GM20431 (cell line): ENCODE results near the gene TRIP6.
"Not testable (repeated sequence)": the region's sequence is repeated elsewhere in the genome, so short reads cannot be mapped to it uniquely, and the experiment has no call there.

Source experiments
- in situ Hi-C: fragments of 300-500 bp; cut with MseI, MboI; formaldehyde crosslinking; loops from one replicate; pipeline ENCODE4 v1.15.0; 2020; ENCODE audit warnings: low sequenced_read_pairs; ENCODE audit not compliant: unreplicated experiment

The TRIP6 gene

DNA sequence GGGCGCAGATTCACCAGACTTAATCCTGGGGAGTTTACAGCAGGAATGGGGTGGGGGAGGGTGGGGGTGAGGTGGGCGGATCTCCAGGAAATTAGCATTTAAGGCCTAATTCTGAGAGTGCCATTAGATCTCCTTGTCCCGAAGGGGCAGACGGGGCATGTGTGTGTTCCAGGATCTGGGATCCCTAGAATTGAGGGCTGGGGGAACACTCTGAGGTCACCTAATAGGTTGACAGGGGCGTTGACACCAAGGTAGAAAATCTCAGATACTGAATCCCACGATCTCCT, 30.4 kb upstream of the TRIP6 start:
- in situ Hi-C loops: no loop called here

DNA sequence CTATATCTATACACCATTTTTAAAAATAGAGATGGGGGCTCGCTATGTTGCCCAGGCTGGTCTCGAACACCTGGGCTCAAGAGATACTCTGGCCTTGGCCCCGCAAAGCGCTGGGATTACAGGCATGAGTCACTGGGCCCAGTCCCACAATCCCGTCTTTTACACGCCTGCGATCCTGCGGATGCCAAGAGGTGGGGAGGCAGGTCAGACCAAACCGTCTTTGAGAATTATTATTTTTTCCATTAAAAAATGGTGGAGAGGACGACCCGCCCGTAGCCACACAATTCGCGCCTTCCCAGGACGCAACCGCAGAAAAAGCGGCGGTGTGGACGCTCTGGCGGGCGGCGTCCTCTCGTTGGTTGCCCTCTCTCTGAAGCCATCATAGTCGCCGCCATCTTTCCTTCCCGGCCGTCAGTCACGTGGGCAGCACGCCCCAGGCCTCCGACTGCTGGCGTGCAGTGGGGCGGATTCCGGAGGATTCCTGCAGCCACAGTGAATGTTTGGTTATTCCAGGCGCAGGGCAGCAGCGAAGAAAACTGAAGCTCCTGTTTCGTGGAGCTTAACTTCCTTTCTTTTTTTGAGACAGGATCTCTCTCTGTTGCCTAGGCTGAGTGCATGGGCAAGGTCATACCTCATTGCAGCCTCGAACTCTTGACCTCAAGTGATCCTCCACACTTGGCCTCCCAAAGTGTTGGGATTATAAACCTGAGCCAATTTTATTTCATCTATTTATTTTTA, 29.9 kb upstream of the TRIP6 start:
- in situ Hi-C loops: no loop called here

DNA sequence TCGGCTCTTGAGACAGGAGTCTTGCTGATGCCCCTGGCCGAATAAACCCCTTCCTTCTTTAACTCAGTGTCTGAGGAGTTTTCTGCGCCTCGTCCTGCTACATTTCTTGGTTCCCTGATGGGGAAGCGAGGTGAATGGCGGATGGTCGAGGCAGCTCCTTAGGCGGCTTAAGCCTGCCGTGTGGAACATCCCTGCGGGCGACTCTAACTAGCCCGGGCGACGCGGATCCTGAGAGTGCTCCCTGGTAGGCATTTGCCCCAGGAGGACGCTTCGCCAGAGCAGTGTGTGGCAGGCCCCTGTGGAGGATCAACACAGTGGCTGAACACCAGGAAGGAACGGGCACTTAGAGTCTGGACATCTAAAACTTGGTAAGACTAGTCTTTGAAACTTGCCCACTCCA, 27.8 kb upstream of the TRIP6 start:
- in situ Hi-C loops: no loop called here

DNA sequence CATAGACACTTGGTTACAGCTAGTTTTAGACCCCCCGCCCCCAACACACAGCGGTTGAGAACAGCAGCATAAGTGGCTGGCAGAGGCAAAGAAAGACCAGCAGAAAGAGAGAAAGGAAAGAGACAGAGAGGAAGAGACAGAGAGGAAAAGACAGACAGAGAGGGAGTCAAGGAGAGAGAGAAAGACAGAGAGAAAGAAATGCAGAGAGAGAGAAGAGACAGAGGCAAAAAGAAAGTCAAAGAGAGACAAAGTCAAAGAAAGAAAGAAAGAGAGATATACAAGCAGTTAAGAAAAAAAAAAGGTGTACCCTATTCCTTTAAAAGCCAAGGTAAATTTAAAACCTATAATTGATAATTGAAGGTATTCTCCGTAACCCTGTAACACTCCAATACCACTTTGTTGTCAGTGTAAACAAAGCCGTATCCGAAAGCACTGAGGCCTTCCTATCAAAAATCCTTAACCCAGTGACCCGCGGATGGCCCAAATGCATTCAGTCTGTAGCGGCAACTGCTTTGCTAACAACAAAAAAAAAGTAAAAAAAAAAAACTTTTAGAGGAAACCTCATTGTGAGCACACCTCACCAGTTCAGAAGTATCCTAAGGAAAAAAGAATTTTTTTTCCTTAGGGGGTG, 26.6 kb upstream of the TRIP6 start:
- in situ Hi-C loops: no loop called here

DNA sequence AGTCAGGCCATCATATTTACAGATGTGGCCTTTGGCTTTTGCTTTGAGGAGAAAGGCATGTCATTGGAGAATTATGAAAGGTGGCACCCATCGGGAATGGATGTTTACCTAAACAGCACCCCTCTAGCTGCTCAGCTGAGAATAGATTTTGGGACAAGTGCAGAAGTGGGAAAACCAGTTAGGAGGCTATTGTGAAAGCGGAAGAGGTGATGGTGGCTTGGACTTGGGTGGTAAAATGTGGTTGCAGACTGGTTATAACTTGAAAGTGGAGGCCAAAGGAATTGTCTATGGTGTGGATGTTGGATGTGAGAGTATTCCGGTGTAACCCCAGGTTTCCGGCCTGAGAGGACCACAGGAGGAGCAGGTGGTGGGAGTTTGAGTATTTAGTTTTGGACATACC, 19.8 kb upstream of the TRIP6 start:
- in situ Hi-C loops: no loop called here

DNA sequence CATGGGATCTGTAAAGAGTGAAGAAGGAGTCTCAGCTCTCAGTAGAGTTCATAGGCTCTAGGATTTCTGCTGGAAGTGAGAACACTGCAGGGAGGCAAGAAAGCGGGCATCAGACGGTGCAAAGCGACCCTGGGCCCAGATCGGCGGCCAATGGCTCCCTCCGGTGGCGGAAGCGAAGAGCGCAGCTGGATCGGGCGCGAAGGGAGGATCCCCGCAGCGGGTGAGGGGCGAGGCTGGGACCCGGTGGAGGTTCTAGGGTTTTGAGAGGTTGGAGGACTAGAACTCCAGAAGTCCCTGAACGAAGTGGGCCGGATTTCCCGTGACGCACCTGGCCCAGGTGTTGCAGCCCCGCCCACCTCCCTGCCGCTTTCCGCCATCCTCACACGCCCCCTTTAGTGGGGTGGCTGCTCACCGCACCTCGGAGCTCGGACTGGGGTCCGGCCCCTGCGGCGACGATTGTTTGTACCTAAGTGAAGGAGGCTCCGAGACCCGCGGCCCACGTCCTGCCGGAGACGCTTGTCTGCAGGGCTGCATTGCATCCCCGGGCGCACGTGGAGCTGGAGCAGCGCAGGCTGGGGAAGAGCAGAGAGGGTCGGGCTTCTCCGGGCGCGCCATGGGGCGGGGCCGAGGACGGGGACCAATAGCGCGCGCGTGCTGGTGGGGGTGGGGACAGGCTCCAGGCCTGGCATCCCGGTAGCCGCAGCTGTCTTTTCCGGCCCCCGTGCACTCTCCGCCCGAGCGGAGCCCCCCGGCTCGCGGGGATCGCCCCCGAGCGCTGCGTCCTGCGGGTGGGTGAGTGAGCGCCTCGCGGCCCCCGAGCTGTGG, 14.9 kb upstream of the TRIP6 start, which contains the start of gene SLC12A9:
Gene SLC12A9, plus strand, starts transcription at position 666 of the 825 bp plus-strand sequence. CDS start 1,485 bp downstream, outside the sequence.
- in situ Hi-C loops: no loop called here

DNA sequence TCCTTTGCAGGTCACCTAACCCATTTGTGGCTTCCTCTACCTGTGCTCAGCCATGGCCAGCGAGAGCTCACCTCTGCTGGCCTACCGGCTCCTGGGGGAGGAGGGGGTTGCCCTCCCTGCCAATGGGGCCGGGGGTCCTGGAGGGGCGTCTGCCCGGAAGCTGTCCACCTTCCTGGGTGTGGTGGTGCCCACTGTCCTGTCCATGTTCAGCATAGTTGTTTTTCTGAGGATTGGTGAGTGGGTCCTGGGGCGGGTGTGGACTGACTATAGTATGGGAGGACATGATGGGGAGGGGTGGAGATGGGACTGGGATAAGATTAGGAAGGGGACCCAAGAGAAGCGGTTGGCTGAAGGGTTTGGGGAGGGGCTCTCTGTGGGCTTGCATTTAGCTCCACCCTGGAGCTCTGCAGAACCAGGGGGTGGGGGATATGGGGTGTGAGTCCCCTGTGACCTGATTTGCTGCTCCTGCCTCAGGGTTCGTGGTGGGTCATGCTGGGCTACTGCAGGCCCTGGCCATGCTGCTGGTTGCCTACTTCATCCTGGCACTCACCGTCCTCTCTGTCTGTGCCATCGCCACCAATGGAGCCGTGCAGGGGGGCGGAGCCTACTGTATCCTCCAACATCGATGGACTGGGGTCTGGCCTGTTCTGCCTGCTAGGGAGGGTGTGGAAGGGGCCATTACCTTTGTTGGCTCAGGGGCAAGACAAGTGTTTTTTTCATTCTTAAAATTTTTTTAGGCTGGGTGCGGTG, 12.9 kb upstream of the TRIP6 start:
- in situ Hi-C loops: no loop called here

DNA sequence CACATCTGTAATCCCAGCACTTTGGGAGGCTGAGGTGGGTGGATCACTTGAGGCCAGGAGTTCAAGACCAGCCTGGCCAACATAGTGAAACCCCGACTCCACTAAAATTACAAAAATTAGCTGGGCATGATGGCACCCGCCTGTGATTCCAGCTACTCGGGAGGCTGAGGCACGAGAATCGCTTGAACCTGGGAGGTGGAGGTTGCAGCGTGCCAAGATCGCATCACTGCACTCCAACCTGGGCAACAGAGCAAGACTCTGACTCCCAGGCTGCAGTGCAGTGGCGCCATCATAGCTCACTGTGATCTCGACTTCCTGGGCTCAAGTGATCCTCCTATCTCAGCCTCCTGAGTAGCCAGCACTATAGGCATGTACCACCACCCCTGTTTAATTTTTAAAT, 12.3 kb upstream of the TRIP6 start:
- in situ Hi-C loops: not testable (repeated sequence)

DNA sequence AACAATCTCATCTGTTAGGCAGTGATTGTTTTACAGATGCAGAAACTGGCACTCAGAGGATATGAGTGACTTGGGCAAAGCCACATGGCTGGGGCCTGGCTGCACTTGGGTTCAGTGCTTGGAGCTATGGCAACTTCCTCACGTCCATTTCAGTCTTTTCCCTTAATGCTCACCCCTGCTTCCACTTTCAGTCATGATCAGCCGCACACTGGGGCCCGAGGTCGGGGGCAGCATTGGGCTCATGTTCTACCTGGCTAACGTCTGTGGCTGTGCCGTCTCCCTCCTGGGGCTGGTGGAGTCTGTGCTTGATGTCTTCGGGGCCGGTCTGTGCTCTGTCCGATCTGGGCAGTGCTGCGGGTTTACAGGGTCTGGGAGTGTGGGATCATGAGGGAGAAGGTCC, 11.7 kb upstream of the TRIP6 start:
- in situ Hi-C loops: no loop called here

DNA sequence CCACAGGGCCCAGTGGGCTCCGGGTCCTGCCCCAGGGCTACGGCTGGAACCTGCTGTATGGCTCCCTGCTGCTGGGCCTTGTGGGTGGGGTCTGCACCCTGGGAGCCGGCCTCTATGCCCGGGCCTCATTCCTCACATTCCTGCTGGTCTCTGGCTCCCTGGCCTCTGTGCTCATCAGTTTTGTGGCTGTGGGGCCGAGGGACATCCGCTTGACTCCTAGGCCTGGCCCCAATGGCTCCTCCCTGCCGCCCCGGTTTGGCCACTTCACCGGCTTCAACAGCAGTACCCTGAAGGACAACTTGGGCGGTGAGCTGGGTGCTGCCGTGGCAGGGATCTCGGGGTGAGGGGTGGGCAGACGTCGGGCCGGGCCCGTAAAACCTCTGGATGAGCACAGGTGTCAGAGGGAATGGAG, 10.3 kb upstream of the TRIP6 start:
- in situ Hi-C loops: no loop called here

DNA sequence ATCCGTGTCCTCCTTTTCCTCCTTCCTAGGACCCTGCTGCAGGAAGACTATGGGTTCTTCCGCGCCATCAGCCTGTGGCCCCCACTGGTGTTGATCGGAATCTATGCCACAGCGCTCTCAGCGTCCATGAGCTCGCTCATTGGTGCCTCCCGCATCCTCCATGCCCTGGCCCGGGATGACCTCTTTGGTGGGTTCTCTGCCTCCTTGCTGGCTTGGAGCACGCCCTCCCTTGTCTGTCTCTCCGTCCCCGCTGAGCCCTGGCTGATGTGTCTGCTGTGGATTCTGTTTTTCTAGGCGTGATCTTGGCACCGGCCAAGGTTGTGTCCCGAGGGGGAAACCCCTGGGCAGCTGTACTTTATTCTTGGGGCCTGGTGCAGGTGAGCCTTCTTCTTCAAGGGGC, 7.3 kb upstream of the TRIP6 start:
- in situ Hi-C loops: no loop called here

DNA sequence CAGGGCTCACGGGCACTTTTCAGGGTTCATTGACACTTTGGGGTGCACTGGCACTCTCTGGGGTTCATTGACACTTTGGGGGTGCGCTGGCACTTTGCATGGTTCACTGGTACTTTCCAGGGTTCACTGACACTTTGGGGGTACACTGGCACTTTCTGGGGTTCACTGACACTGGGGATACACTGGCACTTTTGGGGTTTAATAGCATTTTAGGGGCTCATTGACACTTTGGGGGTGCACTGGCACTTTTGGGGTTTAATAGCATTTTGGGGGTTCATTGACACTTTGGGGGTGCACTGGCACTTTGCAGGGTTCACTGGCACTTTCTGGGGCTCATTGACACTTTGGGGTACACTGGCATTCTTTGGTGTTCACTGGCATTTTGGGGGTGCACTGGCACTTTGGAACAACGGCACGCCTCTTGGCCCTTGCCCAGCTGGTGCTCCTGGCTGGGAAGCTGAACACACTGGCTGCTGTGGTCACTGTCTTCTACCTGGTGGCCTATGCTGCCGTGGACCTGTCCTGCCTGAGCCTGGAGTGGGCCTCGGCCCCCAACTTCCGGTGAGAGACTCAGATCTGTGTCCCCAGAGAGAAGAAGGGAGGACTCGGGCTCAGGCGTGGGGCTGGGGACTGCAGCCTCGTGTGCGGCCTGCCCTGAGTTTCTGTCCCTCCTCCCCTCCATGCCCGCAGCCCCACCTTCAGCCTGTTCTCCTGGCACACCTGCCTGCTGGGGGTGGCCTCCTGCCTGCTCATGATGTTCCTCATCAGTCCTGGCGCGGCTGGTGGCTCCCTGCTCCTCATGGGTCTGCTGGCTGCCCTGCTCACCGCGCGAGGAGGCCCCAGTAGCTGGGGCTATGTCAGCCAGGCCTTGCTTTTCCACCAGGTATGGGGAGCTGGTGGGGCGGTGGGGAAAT, 6.2 kb upstream of the TRIP6 start:
- in situ Hi-C loops: no loop called here

DNA sequence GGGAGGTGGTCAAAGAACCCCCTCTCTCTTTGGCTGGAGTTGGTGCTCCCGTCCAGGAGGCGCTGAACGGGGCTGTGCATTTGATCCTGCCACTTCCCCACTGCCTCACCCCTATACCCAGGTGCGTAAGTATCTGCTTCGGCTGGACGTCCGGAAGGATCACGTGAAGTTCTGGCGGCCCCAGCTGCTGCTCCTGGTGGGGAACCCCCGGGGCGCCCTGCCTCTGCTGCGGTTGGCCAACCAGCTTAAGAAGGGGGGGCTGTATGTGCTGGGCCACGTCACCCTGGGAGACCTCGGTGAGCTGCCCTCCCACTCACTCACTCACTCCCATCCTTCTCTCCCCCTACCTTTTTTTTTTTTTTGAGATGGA, 5.6 kb upstream of the TRIP6 start:
- in situ Hi-C loops: no loop called here

DNA sequence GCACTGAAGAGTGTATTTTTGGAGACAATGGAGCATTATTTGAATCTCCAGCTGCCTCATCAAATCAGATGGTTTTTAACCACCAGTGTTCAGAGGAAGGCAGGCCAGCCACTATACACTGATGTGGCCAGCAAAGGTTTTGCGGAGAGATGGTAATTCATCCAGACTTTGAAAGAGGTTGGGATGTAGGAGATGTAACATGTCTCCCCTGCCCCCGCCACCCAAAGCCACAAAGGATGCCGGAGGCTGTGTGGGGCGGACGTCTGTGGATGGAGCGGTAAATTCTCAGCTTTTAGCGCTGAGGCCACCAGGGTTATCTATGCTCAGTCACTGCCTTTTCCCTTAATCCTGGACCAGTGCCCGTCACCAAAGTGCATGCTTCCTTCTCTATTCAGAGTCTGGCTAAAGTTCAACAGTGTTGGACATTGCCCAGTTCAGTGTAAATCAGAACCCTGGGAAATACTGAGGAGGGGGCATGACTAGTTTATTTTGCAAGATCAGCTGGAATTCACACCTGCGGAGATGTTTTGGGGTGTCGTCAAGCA, 3.7 kb upstream of the TRIP6 start:
- in situ Hi-C loops: no loop called here

DNA sequence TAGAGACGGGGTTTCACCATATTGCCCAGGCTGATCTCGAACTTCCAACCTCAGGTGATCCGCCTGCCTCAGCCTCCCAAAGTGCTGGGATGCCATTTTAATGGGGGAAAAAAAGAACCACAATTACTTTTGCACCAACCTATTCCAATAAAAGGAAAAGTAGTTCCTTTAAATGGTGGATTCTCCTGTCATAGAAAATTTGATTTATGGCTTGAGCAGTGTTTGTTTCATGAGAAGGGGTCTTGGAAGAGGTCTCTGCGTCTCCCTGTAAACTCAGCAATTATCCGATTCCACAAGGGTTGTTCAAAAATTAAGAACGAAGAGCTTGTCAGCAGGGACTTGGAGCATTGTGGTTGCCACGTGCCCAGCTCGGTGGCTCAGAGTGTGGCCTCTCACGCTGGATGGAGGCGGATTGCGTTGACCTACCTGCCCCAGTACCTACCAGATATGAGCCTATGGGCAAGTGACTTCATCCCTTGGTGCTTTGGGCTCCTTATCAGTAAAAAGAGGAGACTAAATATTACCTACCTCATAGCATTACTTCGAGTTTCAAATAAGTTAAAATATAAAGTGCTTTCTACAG, 2.8 kb upstream of the TRIP6 start:
- in situ Hi-C loops: no loop called here

DNA sequence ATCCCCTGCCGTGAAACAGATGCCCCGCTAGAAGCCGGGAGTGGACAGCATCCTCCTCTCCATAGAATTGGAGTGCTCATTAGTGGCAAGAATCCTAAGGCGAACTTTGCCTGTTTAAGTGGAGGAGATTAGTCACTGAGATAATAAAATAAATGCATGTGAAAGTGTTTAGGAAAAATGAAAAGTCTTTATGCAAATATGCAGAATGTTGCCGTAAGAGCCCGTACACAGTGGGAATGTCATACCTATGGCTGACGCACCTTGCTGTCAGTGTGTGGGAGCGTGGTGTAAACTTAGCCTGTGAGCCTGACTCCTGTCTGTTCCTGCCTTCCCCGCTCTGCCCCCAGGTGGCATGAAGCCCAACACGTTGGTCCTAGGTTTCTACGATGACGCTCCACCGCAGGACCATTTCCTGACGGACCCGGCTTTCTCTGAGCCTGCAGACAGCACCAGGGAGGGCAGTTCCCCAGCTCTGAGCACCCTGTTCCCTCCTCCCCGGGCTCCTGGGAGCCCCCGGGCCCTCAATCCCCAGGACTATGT, 1.7 kb upstream of the TRIP6 start:
- in situ Hi-C loops: no loop called here

DNA sequence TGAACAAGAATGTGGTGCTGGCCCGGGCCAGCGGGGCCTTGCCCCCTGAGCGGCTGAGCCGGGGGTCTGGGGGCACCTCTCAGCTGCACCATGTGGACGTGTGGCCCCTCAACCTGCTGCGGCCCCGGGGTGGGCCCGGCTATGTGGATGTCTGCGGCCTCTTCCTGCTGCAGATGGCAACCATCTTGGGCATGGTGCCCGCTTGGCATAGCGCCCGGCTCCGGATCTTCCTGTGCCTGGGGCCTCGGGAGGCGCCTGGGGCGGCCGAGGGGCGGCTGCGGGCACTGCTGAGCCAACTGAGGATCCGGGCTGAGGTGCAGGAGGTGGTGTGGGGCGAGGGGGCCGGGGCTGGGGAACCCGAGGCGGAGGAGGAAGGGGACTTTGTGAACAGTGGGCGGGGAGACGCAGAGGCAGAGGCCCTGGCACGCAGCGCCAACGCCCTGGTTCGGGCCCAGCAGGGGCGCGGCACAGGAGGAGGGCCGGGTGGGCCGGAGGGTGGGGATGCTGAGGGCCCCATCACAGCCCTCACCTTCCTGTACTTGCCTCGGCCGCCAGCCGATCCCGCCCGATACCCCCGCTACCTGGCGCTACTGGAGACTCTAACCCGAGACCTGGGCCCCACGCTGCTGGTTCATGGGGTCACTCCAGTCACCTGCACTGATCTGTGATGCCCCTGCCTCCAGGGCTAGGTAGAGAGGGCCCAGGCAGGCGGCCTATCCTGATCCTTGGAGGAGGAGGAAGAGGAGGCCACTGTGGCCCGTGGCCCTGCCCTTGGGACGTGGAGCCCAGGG, 1.1 kb upstream of the TRIP6 start:
- in situ Hi-C loops: no loop called here

DNA sequence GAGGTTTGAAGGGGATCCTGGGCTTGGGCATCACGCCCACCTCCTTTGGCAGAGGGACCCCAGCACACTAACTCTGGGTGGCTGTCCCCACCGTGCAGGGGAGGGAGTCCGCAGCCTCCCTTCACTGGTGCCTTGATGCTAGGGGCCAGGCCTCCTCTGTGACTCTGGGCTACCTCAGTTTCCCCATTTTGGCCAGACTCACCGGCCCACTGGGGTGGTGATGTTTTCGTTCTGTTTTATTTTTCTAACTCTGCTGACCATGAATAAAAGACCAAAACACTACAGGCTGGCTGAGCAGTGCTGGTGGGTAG, 503 bp upstream of the TRIP6 start:
- in situ Hi-C loops: no loop called here
